ENCODE results near the gene CD3E.

CD3E gene

DNA sequence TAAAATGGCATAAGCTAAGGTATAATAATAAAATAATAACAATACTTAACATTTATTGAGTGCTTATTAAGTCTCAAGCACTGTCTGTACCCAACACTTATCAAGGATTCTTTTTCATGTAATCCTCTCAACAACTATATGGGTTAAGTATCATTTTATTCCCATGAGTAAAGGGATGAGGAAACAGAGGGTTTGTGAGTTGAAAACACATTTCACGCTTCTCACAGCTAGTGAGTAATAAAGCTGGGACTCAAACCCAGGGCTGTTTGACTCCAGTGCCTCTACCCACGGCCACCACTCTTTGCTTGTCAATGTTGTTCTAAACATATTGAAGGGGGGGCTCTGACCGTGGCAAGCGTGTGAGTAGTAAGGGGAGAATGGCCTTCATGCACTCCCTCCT is 8.7 kb downstream of the CD3E start:
- Histone ChIP-seq H3K36me3 (ENCODE audit: control insufficient read depth, insufficient read depth, low read length) (no peaks in the 10 kb centered on the region), H3K4me3 (ENCODE audit: low read depth, low read length) (no peak overlapping the region), H3K27me3 (ENCODE audit: control insufficient read depth, insufficient read depth, low read length) (peaks cover 9% of the 10 kb centered on the region), H3K9ac (ENCODE audit: low read depth, low read length) (no peak overlapping the region), H3K9me3 (ENCODE audit: control insufficient read depth, insufficient read depth, low read length) (no peaks in the 10 kb centered on the region), H3K4me1 (ENCODE audit: control insufficient read depth, insufficient read depth, low read length) (peaks cover 11% of the 10 kb centered on the region)

DNA sequence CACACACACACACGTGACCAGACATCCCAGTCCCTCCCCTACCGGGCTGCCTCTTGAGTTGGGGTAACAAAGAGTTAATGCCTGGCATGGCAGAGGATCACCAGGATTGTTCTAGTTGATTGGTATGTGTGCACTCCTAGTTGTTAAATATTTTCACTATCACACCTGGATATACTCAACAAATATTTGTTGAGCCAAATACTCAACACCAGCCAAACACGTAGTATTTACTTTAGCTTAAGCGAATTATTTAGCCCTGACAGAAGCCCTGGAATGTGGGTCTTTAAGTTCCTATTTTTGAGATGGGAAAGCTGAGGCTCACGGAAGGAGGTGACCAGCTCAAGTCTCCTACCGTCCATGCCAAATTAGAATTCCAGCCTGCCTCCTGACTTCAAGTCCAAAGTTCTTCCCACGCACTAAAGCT is 10.5 kb downstream of the CD3E start:
- H3K4me3 ChIP-seq (ENCODE audit: low read depth, low read length): peak overlapping the region; percentile 63

DNA sequence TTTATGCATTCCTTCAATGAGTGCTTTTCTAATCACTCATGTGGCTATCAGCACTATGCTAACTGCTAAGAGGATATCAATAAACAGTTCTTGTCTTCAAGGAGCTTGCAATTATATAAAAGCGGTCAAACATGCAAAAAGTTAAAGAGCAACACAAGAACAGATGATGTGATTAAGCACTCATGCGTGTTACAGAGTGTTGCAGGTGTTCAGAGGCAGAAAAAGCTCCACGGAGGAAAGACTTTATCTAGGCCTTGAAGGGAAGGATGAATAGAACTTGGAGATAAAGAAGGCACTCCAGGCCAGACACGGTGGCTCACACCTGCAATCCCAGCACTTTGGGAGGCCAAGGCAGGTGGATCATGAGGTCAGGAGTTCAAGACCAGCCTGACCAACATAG is 13.6 kb downstream of the CD3E start:
- H3K9ac ChIP-seq (ENCODE audit: low read depth, low read length): no peak overlapping the region
- peaks cover 11% of the 10 kb centered on the region for H3K4me1 ChIP-seq (ENCODE audit: control insufficient read depth, insufficient read depth, low read length)
- H3K9me3 ChIP-seq (ENCODE audit: control insufficient read depth, insufficient read depth, low read length): no peaks in the 10 kb centered on the region
- no peak overlapping the region for H3K4me3 ChIP-seq (ENCODE audit: low read depth, low read length)
- no peaks in the 10 kb centered on the region for H3K36me3 ChIP-seq (ENCODE audit: control insufficient read depth, insufficient read depth, low read length)
- peaks cover 18% of the 10 kb centered on the region for H3K27me3 ChIP-seq (ENCODE audit: control insufficient read depth, insufficient read depth, low read length)

More for the DNA sequence above, 10.5 kb downstream of the CD3E start:
- Histone ChIP-seq H3K4me1 (ENCODE audit: control insufficient read depth, insufficient read depth, low read length) (peaks cover 11% of the 10 kb centered on the region), H3K36me3 (ENCODE audit: control insufficient read depth, insufficient read depth, low read length) (no peaks in the 10 kb centered on the region), H3K9me3 (ENCODE audit: control insufficient read depth, insufficient read depth, low read length) (no peaks in the 10 kb centered on the region), H3K9ac (ENCODE audit: low read depth, low read length) (peak overlapping the region; percentile 51), H3K27me3 (ENCODE audit: control insufficient read depth, insufficient read depth, low read length) (peaks cover 16% of the 10 kb centered on the region)

DNA sequence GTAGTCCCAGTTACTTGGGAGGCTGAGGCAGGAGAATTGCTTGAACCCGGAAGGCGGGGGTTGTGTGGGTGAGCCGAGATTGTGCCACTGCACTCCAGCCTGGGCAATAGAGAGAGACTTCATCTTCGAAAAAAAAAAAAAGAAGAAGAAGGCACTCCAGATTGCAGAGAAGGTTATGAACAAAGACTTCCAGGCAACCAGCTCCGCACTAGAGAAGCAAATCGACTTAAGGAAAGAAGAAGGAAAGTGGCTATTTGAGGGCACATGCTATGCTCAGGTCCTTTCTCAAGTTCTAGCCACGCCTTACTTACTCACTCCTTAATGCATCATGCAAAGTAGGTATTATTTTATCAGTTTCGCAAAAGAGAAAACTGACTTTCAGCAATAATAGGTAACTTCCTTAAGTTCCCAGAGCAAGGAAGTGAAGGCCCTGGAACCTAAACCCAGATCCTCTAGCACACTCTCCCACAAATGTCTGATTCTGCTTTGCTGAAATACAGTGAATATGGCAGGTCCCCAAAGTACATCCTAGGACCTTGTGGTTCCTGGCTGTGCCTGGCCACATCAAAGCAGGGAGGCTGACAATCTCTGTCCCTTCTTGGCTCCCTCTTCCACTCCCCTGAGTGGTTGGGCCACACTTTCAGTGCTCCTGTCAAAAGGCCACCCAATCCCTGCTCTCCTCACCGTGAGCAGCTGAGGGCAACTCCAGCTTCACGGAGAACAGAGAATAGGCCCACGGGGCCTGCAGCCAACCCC is 14.2 kb downstream of the CD3E start:
- Histone ChIP-seq H3K9me3 (ENCODE audit: control insufficient read depth, insufficient read depth, low read length) (no peaks in the 10 kb centered on the region), H3K4me3 (ENCODE audit: low read depth, low read length) (no peak overlapping the region), H3K9ac (ENCODE audit: low read depth, low read length) (no peak overlapping the region), H3K36me3 (ENCODE audit: control insufficient read depth, insufficient read depth, low read length) (no peaks in the 10 kb centered on the region), H3K27me3 (ENCODE audit: control insufficient read depth, insufficient read depth, low read length) (peaks cover 18% of the 10 kb centered on the region), H3K4me1 (ENCODE audit: control insufficient read depth, insufficient read depth, low read length) (peaks cover 11% of the 10 kb centered on the region)

DNA sequence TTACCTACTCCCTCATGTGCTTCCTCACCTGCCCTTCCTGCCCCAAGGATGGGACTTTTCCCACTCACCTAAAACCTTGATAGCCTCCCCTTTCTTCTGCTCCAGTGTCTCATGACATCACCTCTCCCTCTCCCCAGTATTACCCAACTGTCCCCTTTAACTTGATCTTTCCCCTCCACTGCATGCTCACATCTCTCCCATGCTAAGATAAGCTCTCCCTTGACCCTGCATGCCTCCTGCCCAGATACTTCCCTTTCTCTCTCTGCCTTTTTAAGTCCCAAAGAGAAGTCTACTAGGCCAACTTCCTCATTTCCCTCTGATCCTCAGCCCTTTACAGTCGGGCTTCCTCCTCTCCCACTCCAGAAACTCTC is 14.8 kb downstream of the CD3E start:
- Histone ChIP-seq H3K36me3 (ENCODE audit: control insufficient read depth, insufficient read depth, low read length) (no peaks in the 10 kb centered on the region), H3K4me1 (ENCODE audit: control insufficient read depth, insufficient read depth, low read length) (peaks cover 11% of the 10 kb centered on the region), H3K9ac (ENCODE audit: low read depth, low read length) (no peak overlapping the region), H3K4me3 (ENCODE audit: low read depth, low read length) (no peak overlapping the region), H3K27me3 (ENCODE audit: control insufficient read depth, insufficient read depth, low read length) (peaks cover 13% of the 10 kb centered on the region), H3K9me3 (ENCODE audit: control insufficient read depth, insufficient read depth, low read length) (no peaks in the 10 kb centered on the region)

DNA sequence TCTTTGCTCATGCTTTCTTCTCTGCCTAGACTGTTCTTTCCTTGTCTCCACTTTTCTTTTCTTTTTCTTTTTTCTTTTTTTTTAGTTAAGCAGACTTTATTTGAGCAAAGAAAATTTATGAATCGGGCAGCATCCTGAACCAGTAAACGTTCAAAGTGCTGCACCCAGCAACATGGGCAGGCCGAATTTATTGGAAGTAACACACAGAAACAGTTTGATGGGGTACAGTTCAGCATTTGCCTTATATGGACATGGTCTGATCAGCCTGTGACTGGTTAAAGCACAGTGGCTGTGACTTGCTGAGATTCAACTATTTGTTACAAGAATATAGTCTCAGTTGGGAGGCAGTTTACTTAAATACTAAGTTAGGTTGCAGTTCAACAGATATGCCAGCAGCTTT is 16.0 kb downstream of the CD3E start:
- Histone ChIP-seq H3K9ac (ENCODE audit: low read depth, low read length) (no peak overlapping the region), H3K36me3 (ENCODE audit: control insufficient read depth, insufficient read depth, low read length) (no peaks in the 10 kb centered on the region), H3K9me3 (ENCODE audit: control insufficient read depth, insufficient read depth, low read length) (no peaks in the 10 kb centered on the region), H3K4me3 (ENCODE audit: low read depth, low read length) (no peak overlapping the region), H3K27me3 (ENCODE audit: control insufficient read depth, insufficient read depth, low read length) (peaks cover 11% of the 10 kb centered on the region), H3K4me1 (ENCODE audit: control insufficient read depth, insufficient read depth, low read length) (peaks cover 8% of the 10 kb centered on the region)

DNA sequence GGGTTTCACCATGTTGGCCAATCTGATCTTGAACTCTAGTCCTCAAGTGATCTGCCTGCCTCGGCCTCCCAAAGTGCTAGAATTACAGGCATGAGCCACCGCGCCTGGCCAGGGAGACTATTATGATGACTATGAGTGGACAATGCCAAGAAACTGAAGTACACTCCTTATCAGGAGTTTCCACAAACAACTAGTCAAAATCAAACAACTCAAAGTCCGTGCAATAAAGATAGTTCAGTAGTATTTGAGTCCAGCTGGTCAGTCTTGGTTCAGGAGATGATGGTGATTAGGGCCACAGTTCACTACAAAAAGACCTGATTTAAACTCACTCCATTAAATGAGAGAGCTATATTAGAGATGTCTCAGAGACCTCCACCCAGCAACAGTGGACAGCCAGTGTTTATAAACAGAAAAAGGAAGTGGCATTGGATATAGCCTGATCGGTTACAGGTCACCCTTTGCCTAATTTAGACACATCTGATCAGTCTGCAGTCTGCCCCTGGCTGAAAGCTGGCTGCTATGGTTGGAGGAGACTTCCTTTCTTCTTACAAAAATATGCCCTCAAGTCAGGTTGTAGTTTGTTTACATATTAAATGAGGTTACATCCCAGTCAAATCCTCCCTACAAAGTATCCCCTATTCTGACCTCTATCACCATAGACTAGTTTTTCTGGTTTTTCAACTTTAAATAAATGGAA is 17.0 kb downstream of the CD3E start:
- Histone ChIP-seq H3K9me3 (ENCODE audit: control insufficient read depth, insufficient read depth, low read length) (no peaks in the 10 kb centered on the region), H3K9ac (ENCODE audit: low read depth, low read length) (no peak overlapping the region), H3K27me3 (ENCODE audit: control insufficient read depth, insufficient read depth, low read length) (peaks cover 11% of the 10 kb centered on the region), H3K4me1 (ENCODE audit: control insufficient read depth, insufficient read depth, low read length) (peaks cover 5% of the 10 kb centered on the region), H3K4me3 (ENCODE audit: low read depth, low read length) (no peak overlapping the region), H3K36me3 (ENCODE audit: control insufficient read depth, insufficient read depth, low read length) (no peaks in the 10 kb centered on the region)

DNA sequence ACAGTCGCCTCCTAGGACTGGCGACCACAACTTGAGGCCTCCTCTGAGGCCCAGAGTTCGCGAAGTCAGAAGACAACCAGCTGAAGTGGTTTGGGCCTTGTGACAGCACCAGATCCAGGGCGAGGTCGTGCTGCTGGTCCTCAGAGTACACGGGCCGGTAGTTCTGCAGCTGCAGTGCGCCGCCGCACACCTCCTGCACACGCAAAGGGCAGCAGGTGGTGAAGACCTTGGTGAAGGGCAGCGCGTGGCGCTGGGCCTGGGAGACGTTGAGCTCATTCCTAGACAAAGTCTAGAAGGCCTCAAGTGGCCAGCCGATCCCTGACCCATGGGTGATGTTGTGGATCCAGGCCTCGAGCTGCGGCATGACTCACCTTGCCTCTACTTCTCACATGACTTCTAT is 18.2 kb downstream of the CD3E start:
- no peaks in the 10 kb centered on the region for H3K4me1 ChIP-seq (ENCODE audit: control insufficient read depth, insufficient read depth, low read length)
- H3K36me3 ChIP-seq (ENCODE audit: control insufficient read depth, insufficient read depth, low read length): no peaks in the 10 kb centered on the region
- peaks cover 9% of the 10 kb centered on the region for H3K27me3 ChIP-seq (ENCODE audit: control insufficient read depth, insufficient read depth, low read length)
- H3K9me3 ChIP-seq (ENCODE audit: control insufficient read depth, insufficient read depth, low read length): no peaks in the 10 kb centered on the region
- no peak overlapping the region for H3K4me3 ChIP-seq (ENCODE audit: low read depth, low read length)
- H3K9ac ChIP-seq (ENCODE audit: low read depth, low read length): no peak overlapping the region

DNA sequence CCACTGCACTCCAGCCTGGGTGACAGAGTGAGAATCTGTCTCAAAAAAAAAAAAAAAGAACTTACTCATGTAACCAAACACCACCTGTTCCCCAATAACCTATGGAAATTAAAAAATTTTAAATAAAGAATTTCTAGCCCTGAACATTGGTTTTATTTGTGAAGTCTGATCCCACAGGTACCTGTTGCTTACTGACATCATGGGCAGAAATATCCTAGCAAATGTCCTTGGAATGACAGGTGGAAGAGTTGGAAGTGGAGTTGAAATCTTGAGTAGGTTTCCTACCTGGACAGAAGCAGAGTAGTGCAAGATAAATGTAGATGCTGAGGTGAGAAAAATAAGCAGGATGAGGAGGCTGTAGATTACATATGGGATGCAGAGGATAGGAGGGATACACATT is 20.8 kb downstream of the CD3E start:
- H3K9me3 ChIP-seq (ENCODE audit: control insufficient read depth, insufficient read depth, low read length): no peaks in the 10 kb centered on the region
- H3K9ac ChIP-seq (ENCODE audit: low read depth, low read length): no peak overlapping the region
- peaks cover under 1% of the 10 kb centered on the region for H3K27me3 ChIP-seq (ENCODE audit: control insufficient read depth, insufficient read depth, low read length)
- no peak overlapping the region for H3K4me3 ChIP-seq (ENCODE audit: low read depth, low read length)
- H3K4me1 ChIP-seq (ENCODE audit: control insufficient read depth, insufficient read depth, low read length): no peaks in the 10 kb centered on the region
- no peaks in the 10 kb centered on the region for H3K36me3 ChIP-seq (ENCODE audit: control insufficient read depth, insufficient read depth, low read length)

DNA sequence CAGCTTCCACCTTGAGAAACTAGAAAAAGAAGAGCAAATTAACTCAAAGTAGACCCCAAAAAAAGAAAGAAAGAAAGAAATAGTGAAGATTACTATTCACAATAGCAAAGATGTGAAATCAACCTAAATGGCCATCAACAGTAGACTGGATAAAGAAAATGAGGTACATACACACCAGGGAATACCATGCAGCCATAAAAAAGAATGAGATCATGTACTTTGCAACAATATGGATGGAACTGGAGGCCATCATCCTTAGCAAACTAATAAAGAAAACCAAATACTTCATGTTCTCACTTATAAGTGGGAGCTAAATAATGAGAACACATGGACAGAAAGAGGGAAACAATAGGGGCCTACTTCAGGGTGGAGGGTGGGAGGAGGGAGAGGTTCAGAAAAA is 24.2 kb downstream of the CD3E start:
- Histone ChIP-seq H3K9me3 (ENCODE audit: control insufficient read depth, insufficient read depth, low read length) (no peaks in the 10 kb centered on the region), H3K27me3 (ENCODE audit: control insufficient read depth, insufficient read depth, low read length) (no peaks in the 10 kb centered on the region), H3K4me1 (ENCODE audit: control insufficient read depth, insufficient read depth, low read length) (no peaks in the 10 kb centered on the region), H3K4me3 (ENCODE audit: low read depth, low read length) (no peak overlapping the region), H3K9ac (ENCODE audit: low read depth, low read length) (no peak overlapping the region), H3K36me3 (ENCODE audit: control insufficient read depth, insufficient read depth, low read length) (no peaks in the 10 kb centered on the region)

DNA sequence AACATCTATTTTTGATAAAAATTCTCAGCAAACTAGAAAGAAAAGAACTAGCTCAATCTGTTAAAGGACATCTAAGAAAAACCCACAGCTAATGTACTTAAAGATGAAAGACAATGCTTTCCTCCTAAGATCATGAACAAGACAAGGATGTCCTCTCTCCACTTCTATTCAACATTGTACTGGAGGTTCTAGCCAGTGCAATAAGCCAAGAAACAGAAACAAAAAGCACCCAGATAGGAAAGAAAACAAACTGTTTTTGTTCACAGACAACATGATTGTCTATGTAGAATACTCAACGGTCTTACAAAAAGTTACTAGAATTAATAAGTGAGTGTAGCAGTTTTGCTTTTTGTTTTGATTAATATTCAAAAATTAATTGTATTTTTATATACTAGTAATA is 30.2 kb downstream of the CD3E start:
- Histone ChIP-seq H3K9me3 (ENCODE audit: control insufficient read depth, insufficient read depth, low read length) (no peaks in the 10 kb centered on the region), H3K4me1 (ENCODE audit: control insufficient read depth, insufficient read depth, low read length) (no peaks in the 10 kb centered on the region), H3K27me3 (ENCODE audit: control insufficient read depth, insufficient read depth, low read length) (no peaks in the 10 kb centered on the region), H3K4me3 (ENCODE audit: low read depth, low read length) (no peak overlapping the region), H3K36me3 (ENCODE audit: control insufficient read depth, insufficient read depth, low read length) (no peaks in the 10 kb centered on the region), H3K9ac (ENCODE audit: low read depth, low read length) (no peak overlapping the region)

DNA sequence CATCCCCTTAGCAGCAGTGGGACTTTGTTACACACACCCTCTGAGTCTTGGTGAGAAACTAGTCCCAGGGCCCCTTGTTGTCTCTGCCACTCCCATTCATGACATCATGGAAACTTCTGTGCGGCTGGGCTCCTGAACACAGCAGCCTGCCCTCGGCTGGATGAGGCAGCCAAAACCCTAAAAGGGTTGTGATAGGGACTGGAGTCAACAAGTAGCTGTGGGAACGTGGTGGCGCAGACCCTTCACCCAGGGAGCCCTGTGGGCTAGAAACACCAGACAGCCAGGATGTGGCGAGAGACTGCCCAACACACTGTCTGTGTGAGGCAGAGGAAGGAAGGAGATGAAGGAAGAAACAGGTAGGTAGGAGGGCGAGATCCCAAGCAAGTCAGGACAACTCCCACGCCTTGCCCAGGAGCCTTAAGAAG is 34.1 kb downstream of the CD3E start:
- H3K4me1 ChIP-seq (ENCODE audit: control insufficient read depth, insufficient read depth, low read length): peaks cover 5% of the 10 kb centered on the region
- H3K27me3 ChIP-seq (ENCODE audit: control insufficient read depth, insufficient read depth, low read length): peaks cover 4% of the 10 kb centered on the region
- no peak overlapping the region for H3K4me3 ChIP-seq (ENCODE audit: low read depth, low read length)
- H3K9ac ChIP-seq (ENCODE audit: low read depth, low read length): no peak overlapping the region
- no peaks in the 10 kb centered on the region for H3K9me3 ChIP-seq (ENCODE audit: control insufficient read depth, insufficient read depth, low read length)
- no peaks in the 10 kb centered on the region for H3K36me3 ChIP-seq (ENCODE audit: control insufficient read depth, insufficient read depth, low read length)

Measured in iPS-15b (cell line).